ENCODE measurements around the gene CDS2. TPM values are rescaled to one million over a fixed set of nuclear protein-coding genes. Genes with fewer than 3 reads are reported as not detected.

The CDS2 gene
- total and polyA plus RNA-seq, 10 of the 15 experiments (the other 5 are each of a cell fraction or from before 2014, with no cell fraction given) = 11.5 to 94.7 (median 23.1) TPM

GRCh38 chr20:5172167-5172601, 45.4 kb downstream of the CDS2 start (continued):
- TF ChIP-seq PRDM15 (CRISPR knock-in tag; IDR thresholded peaks at IDR 0.05) = no peak
- TF ChIP-seq BCL3 (IDR thresholded peaks at IDR 0.05; ENCODE audit: borderline replicate concordance, insufficient read depth, low read depth, low read length, poor library complexity, severe bottlenecking) = no peak
- no peak for TF ChIP-seq REST (IDR thresholded peaks at IDR 0.05; ENCODE audit: low read depth, low read length)
- TF ChIP-seq POU2F2 (IDR thresholded peaks at IDR 0.05; ENCODE audit: borderline replicate concordance, low read depth, low read length) = no peak
- TF ChIP-seq NKRF (conservative IDR thresholded peaks at IDR 0.05) = no peak
- TF ChIP-seq SREBF2 (IDR thresholded peaks at IDR 0.05; ENCODE audit: low read length) = no peak
- no peak for TF ChIP-seq MXI1 (IDR thresholded peaks at IDR 0.05; ENCODE audit: low read depth, low read length)
- no peak for TF ChIP-seq TBL1XR1 (IDR thresholded peaks at IDR 0.05; ENCODE audit: low read depth, low read length)
- no peak for TF ChIP-seq EGR1 (IDR thresholded peaks at IDR 0.05; ENCODE audit: borderline replicate concordance in 1 of 2, low read depth in 2 of 2, low read length in 2 of 2)
- peak; percentile 27 for TF ChIP-seq PBX3 (IDR thresholded peaks at IDR 0.05; ENCODE audit: insufficient replicate concordance, low read depth, low read length)
- no peak for TF ChIP-seq SRF (IDR thresholded peaks at IDR 0.05; ENCODE audit: low read depth in 2 of 2, low read length in 2 of 2)
- TF ChIP-seq MEF2A (IDR thresholded peaks at IDR 0.05; ENCODE audit: insufficient read depth, low read depth, low read length) = no peak
- TF ChIP-seq IKZF2 (IDR thresholded peaks at IDR 0.05) = peak in 1 of 2 experiments; percentile 25; a peak in 2 of 4 replicates
- 0 out of 2 replicates have a peak, but pooled peaks have one; percentile 37 for TF ChIP-seq YY1 (IDR thresholded peaks at IDR 0.05; ENCODE audit: low read depth, low read length)
- peak; percentile 82 for TF ChIP-seq NFIC (IDR thresholded peaks at IDR 0.05; ENCODE audit: low read depth, low read length)
- no peak for TF ChIP-seq IRF3 (IDR thresholded peaks at IDR 0.05)

All from GM12878 (cell line).